Lower lobe of right lung (tissue), 2 donors: ENCODE data around the gene GADD45GIP1. TPM values are rescaled to one million over a fixed set of nuclear protein-coding genes. Genes with fewer than 3 reads are reported as not detected.
A peak's percentile ranks its signal among the peaks of the same experiment; 100 is the strongest.
"Not testable (repeated sequence)": the region's sequence is repeated elsewhere in the genome, so short reads cannot be mapped to it uniquely, and the experiment has no call there.

ENCODE experiments used
- ATAC-seq, 2 donors: fragments of 200-7000 bp; cut with Tn5 transposase; one replicate each; pipeline ENCODE4 v1.9.1; 2020 to 2022; ENCODE audit warnings: mild to moderate bottlenecking in 2 of 2, moderate library complexity in 2 of 2
- DNase-seq: peaks from one replicate; pipeline ENCODE4 v3.0.0-alpha.2; 2020
- H3K27ac ChIP-seq: fragments of 200-600 bp; one replicate; pipeline ENCODE4 v1.8.0; 2022
- H3K27me3 ChIP-seq: fragments of 200-600 bp; one replicate; pipeline ENCODE4 v1.8.0; 2022; ENCODE audit warnings: low read depth
- H3K36me3 ChIP-seq: fragments of 200-600 bp; one replicate; pipeline ENCODE4 v1.8.0; 2022; ENCODE audit warnings: mild to moderate bottlenecking
- H3K4me1 ChIP-seq: fragments of 200-600 bp; one replicate; pipeline ENCODE4 v1.8.0; 2022
- H3K4me3 ChIP-seq: fragments of 200-600 bp; one replicate; pipeline ENCODE4 v1.8.0; 2022; ENCODE audit warnings: mild to moderate bottlenecking
- H3K9me3 ChIP-seq: fragments of 200-600 bp; one replicate; pipeline ENCODE4 v1.8.0; 2022
- CTCF ChIP-seq: fragments of 200-600 bp; IDR thresholded peaks from one replicate; pipeline ENCODE4 v1.8.0; 2022; ENCODE audit warnings: antibody characterized with exemption, mild to moderate bottlenecking
- intact Hi-C: fragments of 100-400 bp; cut with DNase I; formaldehyde crosslinking; loops from one replicate; pipeline ENCODE4 v1.11.0; 2022
- total RNA-seq: library from RNA; stranded (reverse); fragmentation: NEBNext Ultra II Directional; extraction: Animal tissue kit (Norgen Biotek cat#: 25700); gene quantifications from one replicate; pipeline ENCODE4 v1.2.1, GENCODE V29; 2021
- donor health status: DM: no; HTN: yes; CAD: no; lungs with severe emphysema.

GADD45GIP1 gene
- total RNA-seq, 1 donor from 2014 or later: 14.8 TPM

- Histone ChIP-seq H3K27me3 (no peaks in the 10 kb centered on the region), H3K4me1 (peaks cover 11% of the 10 kb centered on the region), H3K4me3 (no peak overlapping the region), H3K27ac (no peak overlapping the region), H3K9me3 (no peaks in the 10 kb centered on the region), H3K36me3 (no peaks in the 10 kb centered on the region)
- no peak for TF ChIP-seq CTCF
- ATAC-seq: no peak
- intact Hi-C loops: no loop called here
- DNase-seq: no peak
These were observed 27.2 kb upstream of the GADD45GIP1 start for GRCh38 chr19:12984143-12984627.

- Histone ChIP-seq H3K27me3 (no peaks in the 10 kb centered on the region), H3K4me3 (peak overlapping the region; percentile 29), H3K36me3 (no peaks in the 10 kb centered on the region), H3K27ac (no peak overlapping the region), H3K4me1 (peaks cover 11% of the 10 kb centered on the region), H3K9me3 (no peaks in the 10 kb centered on the region)
- intact Hi-C loops: no loop called here
- ATAC-seq (peak; percentile 92 to 95), DNase-seq (peak; percentile 85)
- peak; percentile 89 for TF ChIP-seq CTCF
These were observed 26.6 kb upstream of the GADD45GIP1 start for GRCh38 chr19:12983542-12984142.

- DNase-seq (no peak), ATAC-seq (no peak)
- Histone ChIP-seq H3K9me3 (no peaks in the 10 kb centered on the region), H3K4me1 (peaks cover 14% of the 10 kb centered on the region), H3K27ac (no peak overlapping the region), H3K27me3 (no peaks in the 10 kb centered on the region), H3K36me3 (no peaks in the 10 kb centered on the region), H3K4me3 (peak overlapping the region; percentile 29)
- TF ChIP-seq CTCF: no peak
- intact Hi-C loops: no loop called here
These were observed 26.1 kb upstream of the GADD45GIP1 start for GRCh38 chr19:12983091-12983490.

- Histone ChIP-seq H3K4me3 (no peak overlapping the region), H3K4me1 (peaks cover 18% of the 10 kb centered on the region), H3K36me3 (no peaks in the 10 kb centered on the region), H3K9me3 (no peaks in the 10 kb centered on the region), H3K27me3 (no peaks in the 10 kb centered on the region), H3K27ac (no peak overlapping the region)
- no peak for TF ChIP-seq CTCF
- no peak for DNase-seq
- ATAC-seq: no peak
- intact Hi-C loops: no loop called here
These were observed 25.6 kb upstream of the GADD45GIP1 start for GRCh38 chr19:12982648-12983047.

GRCh38 chr19:12979974-12980373 lies 23.0 kb upstream of the GADD45GIP1 start:
- H3K27me3 ChIP-seq: peaks cover 6% of the 10 kb centered on the region
- H3K4me1 ChIP-seq: peaks cover 13% of the 10 kb centered on the region
- DNase-seq: no peak
- H3K27ac ChIP-seq: no peak overlapping the region
- intact Hi-C loops: no loop called here
- H3K36me3 ChIP-seq: no peaks in the 10 kb centered on the region
- no peak for ATAC-seq
- H3K4me3 ChIP-seq: no peak overlapping the region
- H3K9me3 ChIP-seq: no peaks in the 10 kb centered on the region
- TF ChIP-seq CTCF: no peak

- intact Hi-C loops, ATAC-seq: not testable (repeated sequence)
These were observed 19.1 kb upstream of the GADD45GIP1 start for GRCh38 chr19:12976109-12976508.

More at GRCh38 chr19:12976109-12976508, 19.1 kb upstream of the GADD45GIP1 start:
- H3K36me3 ChIP-seq, H3K4me3 ChIP-seq, H3K27ac ChIP-seq, DNase-seq, H3K4me1 ChIP-seq, H3K27me3 ChIP-seq, H3K9me3 ChIP-seq: not testable (repeated sequence)
